Esophagus mucosa (tissue), 1 donor: ENCODE results near the gene OLFM1. TPM values are rescaled to one million over a fixed set of nuclear protein-coding genes. Genes with fewer than 3 reads are reported as not detected.

Experiments
- ATAC-seq: fragments of 200-7000 bp; cut with Tn5 transposase; one replicate; pipeline ENCODE4 v1.9.1; 2020
- total RNA-seq: library from RNA; stranded (reverse); gene quantifications from one replicate; pipeline ENCODE4 v1.2.4, GENCODE V29; 2023
- donor health status: DM: yes; HTN: yes; CAD: no.

Gene OLFM1
- total RNA-seq, 1 donor from 2014 or later = 4.9 TPM

GRCh38 chr9:135076876-135077430 is 10.5 kb upstream of the OLFM1 start:
- ATAC-seq = no peak

- no peak for ATAC-seq
Observed at GRCh38 chr9:135077497-135078200, 9.8 kb upstream of the OLFM1 start.

- no peak for ATAC-seq
Observed at GRCh38 chr9:135078361-135078821, 9.1 kb upstream of the OLFM1 start.

DNA sequence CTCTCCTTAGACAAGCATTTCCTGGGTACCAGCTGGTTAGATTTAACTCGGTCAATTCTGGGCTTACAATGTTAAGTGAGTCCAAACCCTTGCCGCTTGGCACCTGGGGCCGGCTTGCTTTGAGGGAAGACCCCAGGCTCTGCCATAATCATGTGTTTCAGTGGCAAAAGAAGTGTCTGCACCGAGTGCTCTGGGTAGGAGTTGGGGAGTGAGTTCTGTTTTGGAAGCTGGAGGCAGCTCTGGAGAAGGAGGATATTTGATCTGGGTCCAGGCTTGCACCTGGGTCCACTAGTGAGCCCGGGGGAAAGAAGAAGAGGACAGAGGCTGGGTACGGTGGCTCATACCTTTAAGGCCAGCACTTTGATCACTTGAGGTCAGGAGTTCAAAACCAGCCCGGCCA is 8.4 kb upstream of the OLFM1 start:
- ATAC-seq = no peak

- ATAC-seq = no peak
Observed at GRCh38 chr9:135079676-135080075, 7.8 kb upstream of the OLFM1 start.

GRCh38 chr9:135080286-135081263 is 6.9 kb upstream of the OLFM1 start:
- ATAC-seq = no peak

- ATAC-seq = no peak
Observed at GRCh38 chr9:135081264-135081660, 6.2 kb upstream of the OLFM1 start.

- no peak for ATAC-seq
Observed at GRCh38 chr9:135081731-135082130, 5.7 kb upstream of the OLFM1 start.

DNA sequence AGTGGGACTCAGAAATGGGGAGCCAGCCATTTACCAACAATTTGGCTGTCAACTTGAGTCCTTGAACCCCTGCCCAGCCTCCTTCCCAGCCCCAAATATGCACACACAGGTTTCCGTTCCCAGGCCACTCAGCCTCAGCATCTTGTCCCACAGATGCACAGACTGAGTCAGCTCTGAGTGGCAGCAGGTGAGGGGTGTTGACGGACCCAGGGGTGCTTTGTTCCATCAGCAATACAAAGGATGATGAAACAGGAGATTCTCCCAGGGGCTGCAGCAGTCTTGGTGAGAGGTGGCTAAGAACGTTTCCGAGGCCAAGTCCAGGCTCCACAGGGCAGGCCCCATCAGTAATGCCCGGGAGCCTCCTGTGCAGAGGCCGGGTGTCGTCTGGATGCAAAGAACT is 4.9 kb upstream of the OLFM1 start:
- no peak for ATAC-seq

- ATAC-seq = no peak
Observed at GRCh38 chr9:135083241-135083810, 4.1 kb upstream of the OLFM1 start.

- no peak for ATAC-seq
Observed at GRCh38 chr9:135083831-135084230, 3.6 kb upstream of the OLFM1 start.

DNA sequence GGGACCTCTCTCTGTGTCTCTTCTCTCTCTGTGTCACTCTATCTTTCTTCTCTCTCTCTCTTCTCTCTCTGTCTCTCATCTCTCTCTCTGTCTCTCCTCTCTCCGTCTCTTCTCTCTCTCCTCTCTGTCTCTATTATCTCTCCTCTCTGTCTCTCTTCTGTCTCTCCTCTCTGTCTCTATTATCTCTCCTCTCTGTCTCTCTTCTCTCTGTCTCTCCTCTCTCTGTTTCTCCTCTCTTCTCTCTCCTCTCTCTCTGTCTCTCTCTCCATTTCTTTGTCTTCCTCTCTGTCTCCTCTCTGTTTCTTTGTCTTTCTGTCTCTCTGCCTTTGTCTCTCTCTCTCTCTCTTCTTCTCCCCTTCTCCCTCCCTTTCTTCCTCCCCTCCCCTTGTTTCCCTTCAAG is 3.2 kb upstream of the OLFM1 start:
- no peak for ATAC-seq

GRCh38 chr9:135084881-135085760 is 2.3 kb upstream of the OLFM1 start:
- ATAC-seq = no peak

- ATAC-seq = peak; percentile 63
Observed at GRCh38 chr9:135085830-135086546, 1.5 kb upstream of the OLFM1 start.

GRCh38 chr9:135086597-135087488 is 625 bp upstream of the OLFM1 start:
- ATAC-seq = peak; percentile 5

- no peak for ATAC-seq
Observed at GRCh38 chr9:135087899-135088347, 455 bp downstream of the OLFM1 start.

DNA sequence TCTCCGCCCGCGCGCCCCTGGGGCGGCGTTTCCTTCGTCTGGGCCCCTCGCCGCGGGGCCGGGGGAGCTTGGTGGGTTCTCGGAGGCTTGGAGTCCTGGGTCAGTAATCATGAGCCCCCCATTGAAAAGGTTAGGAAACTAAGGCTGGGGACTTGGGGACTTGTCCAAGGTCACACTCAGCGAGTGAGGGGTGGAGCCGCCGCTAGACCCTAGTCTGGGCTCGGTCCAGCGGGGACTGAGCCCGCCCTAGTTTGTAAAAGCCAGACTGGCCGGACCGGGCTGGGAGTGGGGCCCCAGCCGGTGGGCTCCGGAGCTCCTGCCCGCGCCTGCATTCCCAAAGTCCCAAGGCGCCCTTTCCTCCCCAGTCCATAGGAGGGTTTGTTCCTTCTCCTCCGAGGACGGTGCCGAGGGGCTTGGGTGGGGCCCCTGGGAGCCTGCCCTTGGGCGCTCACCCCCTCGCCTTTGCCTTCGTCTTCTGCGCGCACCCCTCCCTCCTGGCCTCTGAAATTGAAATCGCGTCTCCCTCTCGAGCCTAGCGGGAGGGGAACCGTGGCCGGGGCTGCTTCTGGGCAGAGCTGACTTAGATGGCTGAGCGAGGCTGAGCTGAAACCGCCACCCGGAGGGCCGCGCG is 995 bp downstream of the OLFM1 start:
- no peak for ATAC-seq

DNA sequence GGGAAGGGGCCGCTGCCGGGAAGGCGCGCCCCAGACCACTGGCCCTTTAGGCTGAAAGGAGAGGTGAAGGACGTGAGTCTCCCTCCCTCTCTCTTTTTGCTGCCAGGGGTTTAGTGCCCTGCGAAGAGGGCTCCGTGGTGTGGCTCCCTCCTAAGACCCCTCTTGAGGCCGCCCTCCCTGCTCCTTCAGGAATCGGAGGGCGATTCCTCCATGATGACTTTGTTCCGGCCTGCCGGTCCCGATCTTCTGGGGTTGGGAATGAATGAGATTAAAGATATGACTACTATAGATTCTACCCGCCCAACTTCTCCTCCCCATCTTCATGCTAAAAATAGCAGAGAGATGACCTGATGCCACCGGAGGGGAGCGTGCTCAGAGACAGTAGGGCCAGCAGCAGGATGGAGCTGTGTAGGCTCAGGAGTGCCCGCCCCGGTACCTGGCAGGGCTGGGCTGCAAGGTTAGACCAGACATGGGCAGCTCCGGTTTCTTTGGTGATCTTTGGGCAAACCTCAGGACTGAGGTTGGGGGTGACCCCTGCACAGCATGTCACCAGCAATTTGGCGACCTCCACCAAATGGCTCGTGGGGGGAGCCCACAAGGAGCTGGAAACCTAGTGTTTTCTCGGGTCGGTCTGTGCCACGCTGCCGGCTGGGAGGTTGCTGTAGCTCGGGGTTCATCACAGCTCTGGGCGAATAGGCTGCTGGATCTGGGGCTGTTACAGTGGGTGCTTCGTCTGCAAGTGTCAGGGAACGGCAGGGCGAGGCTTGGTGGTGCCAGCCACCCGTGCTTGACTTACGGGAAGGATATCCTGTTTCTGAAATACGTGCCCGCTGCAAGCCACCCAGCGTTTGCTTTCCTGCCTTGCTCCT is 1.7 kb downstream of the OLFM1 start:
- no peak for ATAC-seq

DNA sequence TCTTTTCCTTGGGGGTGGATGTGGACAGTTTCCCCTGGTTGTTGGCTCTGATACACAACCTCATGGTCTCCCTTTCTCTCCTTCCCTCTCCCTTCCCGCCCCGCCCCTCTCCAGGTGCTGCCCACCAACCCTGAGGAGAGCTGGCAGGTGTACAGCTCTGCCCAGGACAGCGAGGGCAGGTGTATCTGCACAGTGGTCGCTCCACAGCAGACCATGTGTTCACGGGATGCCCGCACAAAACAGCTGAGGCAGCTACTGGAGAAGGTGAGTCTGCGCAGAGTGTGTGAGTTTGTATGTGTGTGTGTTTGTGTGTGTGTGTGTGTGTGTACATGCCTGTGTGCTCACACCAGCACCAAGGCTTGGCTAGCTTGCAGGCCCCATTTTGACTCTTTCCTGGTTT is 2.6 kb downstream of the OLFM1 start:
- no peak for ATAC-seq
